HG03280 (cell line): ENCODE results near the gene PLXNB1.
A peak's percentile ranks its signal among the peaks of the same experiment; 100 is the strongest.
"Not testable (repeated sequence)": the region's sequence is repeated elsewhere in the genome, so short reads cannot be mapped to it uniquely, and the experiment has no call there.

Experiments
- ATAC-seq: cut with Tn5 transposase; IDR thresholded peaks from one replicate; pipeline ENCODE4 v1.9.1; 2021; ENCODE audit warnings: mild to moderate bottlenecking, moderate library complexity; ENCODE audit not compliant: unreplicated experiment

The PLXNB1 gene

GRCh38 chr3:48429960-48430707 is at the start of gene PLXNB1:
TSS of gene PLXNB1 (minus strand) at chr3:48430086. CDS start at chr3:48424611, 5,475 bp downstream.
- ATAC-seq: no peak

- no peak for ATAC-seq
Measured at GRCh38 chr3:48478626-48479555, 49.0 kb upstream of the PLXNB1 start.

GRCh38 chr3:48477959-48478520 is 48.2 kb upstream of the PLXNB1 start:
- no peak for ATAC-seq

- ATAC-seq: no peak
Measured at GRCh38 chr3:48476426-48477053, 46.7 kb upstream of the PLXNB1 start.

- no peak for ATAC-seq
Measured at GRCh38 chr3:48475188-48475587, 45.3 kb upstream of the PLXNB1 start.

GRCh38 chr3:48474619-48475018 is 44.7 kb upstream of the PLXNB1 start:
- no peak for ATAC-seq

- ATAC-seq: not testable (repeated sequence)
Measured at GRCh38 chr3:48474031-48474430, 44.1 kb upstream of the PLXNB1 start.

- ATAC-seq: no peak
Measured at GRCh38 chr3:48473617-48473952, 43.7 kb upstream of the PLXNB1 start.

- ATAC-seq: peak; percentile 84
Measured at GRCh38 chr3:48472923-48473616, 43.2 kb upstream of the PLXNB1 start.

GRCh38 chr3:48472673-48472922 is 42.7 kb upstream of the PLXNB1 start:
- peak; percentile 14 for ATAC-seq

- no peak for ATAC-seq
Measured at GRCh38 chr3:48470286-48470685, 40.4 kb upstream of the PLXNB1 start.

- ATAC-seq: no peak
Measured at GRCh38 chr3:48469046-48469915, 39.4 kb upstream of the PLXNB1 start.

GRCh38 chr3:48468329-48468731 is 38.4 kb upstream of the PLXNB1 start:
- no peak for ATAC-seq

GRCh38 chr3:48467473-48468267 is 37.8 kb upstream of the PLXNB1 start:
- no peak for ATAC-seq

GRCh38 chr3:48467110-48467454 is 37.2 kb upstream of the PLXNB1 start:
- no peak for ATAC-seq

GRCh38 chr3:48466386-48467109 is 36.7 kb upstream of the PLXNB1 start:
- ATAC-seq: peak; percentile 4

GRCh38 chr3:48465531-48466378 is 35.9 kb upstream of the PLXNB1 start:
- peak; percentile 80 for ATAC-seq

- ATAC-seq: no peak
Measured at GRCh38 chr3:48465237-48465530, 35.3 kb upstream of the PLXNB1 start.
